GM21529 (cell line): ENCODE results near the gene MRPS24.
A peak's percentile ranks its signal among the peaks of the same experiment; 100 is the strongest.
"Not testable (repeated sequence)": the region's sequence is repeated elsewhere in the genome, so short reads cannot be mapped to it uniquely, and the experiment has no call there.

ENCODE experiments used
- ATAC-seq: cut with Tn5 transposase; IDR thresholded peaks from one replicate; pipeline ENCODE4 v1.9.1; 2021; ENCODE audit not compliant: unreplicated experiment

Gene MRPS24

GRCh38 chr7:43869006-43869866 is at the start of gene MRPS24:
Gene MRPS24 (minus strand): TSS chr7:43869517. CDS start chr7:43869495, 22 bp downstream.
- ATAC-seq: peak; percentile 93

GRCh38 chr7:43915907-43916306 is 46.6 kb upstream of the MRPS24 start:
- ATAC-seq: no peak

GRCh38 chr7:43914795-43915194 is 45.5 kb upstream of the MRPS24 start:
- no peak for ATAC-seq

GRCh38 chr7:43906331-43907010 is 37.2 kb upstream of the MRPS24 start, which contains the start of gene URGCP:
Gene URGCP (minus strand): TSS chr7:43906596. CDS start chr7:43906575, 21 bp downstream.
- peak; percentile 86 for ATAC-seq

GRCh38 chr7:43905956-43906330 is 36.6 kb upstream of the MRPS24 start:
- peak; percentile 39 for ATAC-seq

GRCh38 chr7:43905209-43905946 is 36.1 kb upstream of the MRPS24 start:
- no peak for ATAC-seq

- ATAC-seq: no peak
These were observed 35.4 kb upstream of the MRPS24 start for GRCh38 chr7:43904533-43905208.

GRCh38 chr7:43902542-43903054 is 33.3 kb upstream of the MRPS24 start:
- ATAC-seq: no peak

GRCh38 chr7:43898571-43898970 is 29.3 kb upstream of the MRPS24 start:
- not testable (repeated sequence) for ATAC-seq

GRCh38 chr7:43895847-43896415 is 26.6 kb upstream of the MRPS24 start:
- no peak for ATAC-seq

GRCh38 chr7:43891069-43891955 is 22.0 kb upstream of the MRPS24 start:
- no peak for ATAC-seq

GRCh38 chr7:43890468-43890867 is 21.2 kb upstream of the MRPS24 start:
- no peak for ATAC-seq

- ATAC-seq: no peak
These were observed 20.0 kb upstream of the MRPS24 start for GRCh38 chr7:43888993-43889945.

GRCh38 chr7:43884617-43885016 is 15.3 kb upstream of the MRPS24 start:
- no peak for ATAC-seq

- no peak for ATAC-seq
These were observed 14.9 kb upstream of the MRPS24 start for GRCh38 chr7:43884209-43884608.

- ATAC-seq: no peak
These were observed 11.3 kb upstream of the MRPS24 start for GRCh38 chr7:43880596-43880995.

GRCh38 chr7:43879477-43879876 is 10.2 kb upstream of the MRPS24 start:
- ATAC-seq: no peak

GRCh38 chr7:43878867-43879266 is 9.6 kb upstream of the MRPS24 start:
- ATAC-seq: no peak
